Osteoblast (primary cell): ENCODE data around the gene KIFAP3. TPM values are rescaled to one million over a fixed set of nuclear protein-coding genes. Genes with fewer than 3 reads are reported as not detected.
A peak's percentile ranks its signal among the peaks of the same experiment; 100 is the strongest.
"Not testable (repeated sequence)": the region's sequence is repeated elsewhere in the genome, so short reads cannot be mapped to it uniquely, and the experiment has no call there.

Experiments used
- DNase-seq: peaks from one replicate; pipeline ENCODE4 v3.0.0; 2011; ENCODE audit warnings: low spot score, mixed read lengths; ENCODE audit not compliant: insufficient read length; ENCODE audit errors: missing footprints
- H2AFZ ChIP-seq: 2 replicates; pipeline ENCODE4 v1.6.0; 2011; ENCODE audit warnings: mild to moderate bottlenecking, low read length
- H3K27ac ChIP-seq: 2 replicates; pipeline ENCODE4 v1.5.1; 2011; ENCODE audit warnings: mild to moderate bottlenecking, low read depth, low read length, moderate library complexity
- H3K27me3 ChIP-seq: 2 replicates; pipeline ENCODE4 v1.6.0; 2012; ENCODE audit warnings: mild to moderate bottlenecking, control low read depth, inconsistent platforms, low read length, moderate library complexity; ENCODE audit not compliant: insufficient read depth
- H3K36me3 ChIP-seq: 2 replicates; pipeline ENCODE4 v1.5.1; 2011; ENCODE audit warnings: mild to moderate bottlenecking, low read length, control low read depth, moderate library complexity; ENCODE audit not compliant: insufficient read depth
- H3K4me1 ChIP-seq: 2 replicates; pipeline ENCODE4 v1.5.1; 2011; ENCODE audit warnings: mild to moderate bottlenecking, low read length, control low read depth, moderate library complexity; ENCODE audit not compliant: insufficient read depth
- H3K4me2 ChIP-seq: 2 replicates; pipeline ENCODE4 v1.6.0; 2011; ENCODE audit warnings: mild to moderate bottlenecking, low read length; ENCODE audit not compliant: insufficient read depth
- H3K4me3 ChIP-seq: fragments of 200-600 bp; sonication (generic); 3 replicates; pipeline ENCODE4 v1.5.1; 2012; ENCODE audit warnings: mild to moderate bottlenecking, low read length, inconsistent platforms; ENCODE audit not compliant: insufficient read depth
- H3K79me2 ChIP-seq: 2 replicates; pipeline ENCODE4 v1.6.0; 2012; ENCODE audit warnings: mild to moderate bottlenecking, low read length, control low read depth, inconsistent platforms; ENCODE audit not compliant: insufficient read depth
- H3K9me3 ChIP-seq: 2 replicates; pipeline ENCODE4 v1.5.1; 2011; ENCODE audit warnings: low read depth, low read length, control low read depth
- H4K20me1 ChIP-seq: 2 replicates; pipeline ENCODE4 v1.6.0; 2012; ENCODE audit warnings: mild to moderate bottlenecking, low read length, control low read depth; ENCODE audit not compliant: insufficient read depth
- CTCF ChIP-seq: IDR thresholded peaks from 2 replicates; pipeline ENCODE4 v1.5.1; 2011; ENCODE audit warnings: mild to moderate bottlenecking, low read depth, low read length, moderate library complexity; ENCODE audit errors: extremely low read depth
- total RNA-seq: library from RNA; depleted of rRNA; stranded (reverse); fragments of >200 nt; gene quantifications from 2 replicates; pipeline ENCODE4 v1.2.3, GENCODE V29; 2012

The KIFAP3 gene
- total RNA-seq, 1 donor = 44.9 TPM

GRCh38 chr1:169918927-169919326 is 155.6 kb downstream of the KIFAP3 start:
- Histone ChIP-seq H3K27me3 (no peaks in the 10 kb centered on the region), H4K20me1 (no peaks in the 10 kb centered on the region), H3K4me1 (peaks cover 14% of the 10 kb centered on the region), H3K79me2 (no peaks in the 10 kb centered on the region), H3K4me2 (no peak overlapping the region), H2AFZ (no peak overlapping the region), H3K27ac (no peak overlapping the region), H3K9me3 (no peaks in the 10 kb centered on the region), H3K4me3 (no peak overlapping the region), H3K36me3 (no peaks in the 10 kb centered on the region)
- no peak for DNase-seq
- no peak for TF ChIP-seq CTCF

GRCh38 chr1:169918220-169918619 is 156.3 kb downstream of the KIFAP3 start:
- not testable (repeated sequence) for H3K36me3 ChIP-seq, H3K9me3 ChIP-seq, H3K79me2 ChIP-seq, H3K4me2 ChIP-seq, DNase-seq, H3K27me3 ChIP-seq, H4K20me1 ChIP-seq, H3K4me3 ChIP-seq, H2AFZ ChIP-seq, H3K27ac ChIP-seq
- peaks cover 14% of the 10 kb centered on the region for H3K4me1 ChIP-seq

GRCh38 chr1:169915150-169915549 is 159.3 kb downstream of the KIFAP3 start:
- no peaks in the 10 kb centered on the region for H3K79me2 ChIP-seq
- H2AFZ ChIP-seq = no peak overlapping the region
- peak overlapping the region; percentile 45 for H3K4me2 ChIP-seq
- H3K36me3 ChIP-seq = no peaks in the 10 kb centered on the region
- H3K9me3 ChIP-seq = no peaks in the 10 kb centered on the region
- no peaks in the 10 kb centered on the region for H4K20me1 ChIP-seq
- peak overlapping the region; percentile 33 for H3K27ac ChIP-seq
- no peaks in the 10 kb centered on the region for H3K27me3 ChIP-seq
- H3K4me1 ChIP-seq = peaks cover 14% of the 10 kb centered on the region
- H3K4me3 ChIP-seq = peak overlapping the region; percentile 34
- no peak for TF ChIP-seq CTCF
- no peak for DNase-seq

- peak; percentile 94 for DNase-seq
- peak overlapping the region; percentile 34 for H3K4me3 ChIP-seq
- H2AFZ ChIP-seq = no peak overlapping the region
- no peaks in the 10 kb centered on the region for H4K20me1 ChIP-seq
- H3K4me1 ChIP-seq = peaks cover 14% of the 10 kb centered on the region
- no peaks in the 10 kb centered on the region for H3K36me3 ChIP-seq
- peak overlapping the region; percentile 45 for H3K4me2 ChIP-seq
- no peaks in the 10 kb centered on the region for H3K27me3 ChIP-seq
- peak overlapping the region; percentile 33 for H3K27ac ChIP-seq
- TF ChIP-seq CTCF = no peak
- H3K9me3 ChIP-seq = no peaks in the 10 kb centered on the region
- no peaks in the 10 kb centered on the region for H3K79me2 ChIP-seq
Observed at GRCh38 chr1:169914531-169914930, 160.0 kb downstream of the KIFAP3 start.
